IMR-90 (cell line): ENCODE results near the gene KAT6B. TPM values are rescaled to one million over a fixed set of nuclear protein-coding genes. Genes with fewer than 3 reads are reported as not detected.

ENCODE experiments used
- ATAC-seq: fragments of 200-7000 bp; cut with Tn5 transposase; 2 replicates; pipeline ENCODE4 v1.9.1; 2020; ENCODE audit warnings: low read depth, mild to moderate bottlenecking, moderate library complexity
- BruUV-seq: library from RNA; stranded (reverse); fragments of 400-500 nt; replicated peaks from 2 replicates; lab custom pipeline; 2021; lab: Mats Ljungman, UMichigan
- CTCF ChIA-PET: fragments of 300-600 bp; formaldehyde crosslinking; extraction: SDS; loops from one replicate; lab custom pipeline; 2021; ENCODE audit warnings: antibody characterized with exemption; lab: Yijun Ruan, JAX
- POLR2A ChIA-PET: fragments of 300-600 bp; sonication (Branson Sonifier 250); formaldehyde crosslinking; loops from one replicate; lab custom pipeline; 2022; ENCODE audit warnings: antibody characterized with exemption; ENCODE audit not compliant: unreplicated experiment; lab: Charles Lee
- DNase-seq: peaks from one replicate; pipeline ENCODE4 v3.0.0; 2013
- H2AFZ ChIP-seq: replicated peaks from 2 replicates; pipeline ENCODE3; 2013; ENCODE audit warnings: low read length, mild to moderate bottlenecking; ENCODE audit not compliant: poor library complexity
- H2AK5ac ChIP-seq: 2 replicates; pipeline ENCODE4 v1.6.1; 2013; ENCODE audit warnings: low read depth, low read length, inconsistent platforms
- H2AK9ac ChIP-seq: replicated peaks from 2 replicates; pipeline ENCODE3; 2013; ENCODE audit warnings: mild to moderate bottlenecking, low read depth, low read length, moderate library complexity; ENCODE audit not compliant: poor library complexity
- H2BK120ac ChIP-seq: 2 replicates; pipeline ENCODE4 v1.6.1; 2013; ENCODE audit warnings: low read depth, low read length, inconsistent platforms
- H2BK15ac ChIP-seq: 3 replicates; pipeline ENCODE4 v1.6.1; 2013; ENCODE audit warnings: low read depth, low read length, inconsistent platforms
- H2BK20ac ChIP-seq: 2 replicates; pipeline ENCODE4 v1.6.1; 2013; ENCODE audit warnings: low read depth, mild to moderate bottlenecking, inconsistent platforms, low read length, moderate library complexity
- H2BK5ac ChIP-seq: 2 replicates; pipeline ENCODE4 v1.6.1; 2013; ENCODE audit warnings: mild to moderate bottlenecking, low read depth, low read length, inconsistent platforms; ENCODE audit not compliant: poor library complexity, severe bottlenecking
- H3K14ac ChIP-seq: replicated peaks from 2 replicates; pipeline ENCODE4 v1.6.1; 2013; ENCODE audit warnings: low read depth, low read length, inconsistent platforms
- H3K18ac ChIP-seq: 2 replicates; pipeline ENCODE4 v1.6.1; 2013; ENCODE audit warnings: low read depth, low read length, control low read depth
- H3K23ac ChIP-seq: 2 replicates; pipeline ENCODE4 v1.6.1; 2013; ENCODE audit warnings: low read depth, low read length, inconsistent platforms
- H3K27ac ChIP-seq: 2 replicates; pipeline ENCODE4 v1.5.1; 2013; ENCODE audit warnings: mild to moderate bottlenecking, control low read depth, low read length; ENCODE audit not compliant: insufficient read depth
- H3K27me3 ChIP-seq: 2 replicates; pipeline ENCODE4 v1.6.1; 2013; ENCODE audit warnings: low read length; ENCODE audit not compliant: control insufficient read depth, insufficient read depth
- H3K36me3 ChIP-seq: 2 replicates; pipeline ENCODE4 v1.6.1; 2013; ENCODE audit warnings: low read length, mixed read lengths; ENCODE audit not compliant: control insufficient read depth, insufficient read depth
- H3K4ac ChIP-seq: 2 replicates; pipeline ENCODE4 v1.6.1; 2013; ENCODE audit warnings: low read depth, low read length, inconsistent platforms
- H3K4me1 ChIP-seq: 2 replicates; pipeline ENCODE4 v1.6.1; 2013; ENCODE audit warnings: low read length, mixed read lengths; ENCODE audit not compliant: control insufficient read depth, insufficient read depth
- H3K4me2 ChIP-seq: 2 replicates; pipeline ENCODE4 v1.6.1; 2013; ENCODE audit warnings: low read depth, mild to moderate bottlenecking, control low read depth, low read length, moderate library complexity
- H3K4me3 ChIP-seq: 2 replicates; pipeline ENCODE4 v1.5.1; 2013; ENCODE audit warnings: low read depth, mild to moderate bottlenecking, control low read depth, low read length, moderate library complexity; ENCODE audit not compliant: insufficient read depth
- H3K56ac ChIP-seq: 2 replicates; pipeline ENCODE4 v1.6.1; 2013; ENCODE audit warnings: low read length, inconsistent platforms; ENCODE audit not compliant: insufficient read depth; ENCODE audit errors: extremely low read depth
- H3K79me1 ChIP-seq, 2 experiments: 2 replicates each; pipeline ENCODE4 v1.6.1; 2013; ENCODE audit warnings: low read length in 2 of 2, inconsistent platforms in 1 of 2, low read depth in 1 of 2
- H3K9ac ChIP-seq: 2 replicates; pipeline ENCODE4 v1.6.1; 2013; ENCODE audit warnings: low read depth, low read length, control low read depth
- H3K9me1 ChIP-seq: 2 replicates; pipeline ENCODE4 v1.6.1; 2013; ENCODE audit warnings: low read length, inconsistent platforms; ENCODE audit not compliant: insufficient read depth
- H3K9me3 ChIP-seq: 2 replicates; pipeline ENCODE4 v1.6.1; 2013; ENCODE audit warnings: low read length; ENCODE audit not compliant: control insufficient read depth, insufficient read depth
- H4K20me1 ChIP-seq: 2 replicates; pipeline ENCODE4 v1.6.1; 2013; ENCODE audit warnings: low read length, inconsistent platforms; ENCODE audit not compliant: insufficient read depth
- H4K5ac ChIP-seq: 2 replicates; pipeline ENCODE4 v1.6.1; 2013; ENCODE audit warnings: mild to moderate bottlenecking, low read depth, low read length, control low read depth
- H4K8ac ChIP-seq, 2 experiments: 2 replicates each; pipeline ENCODE4 v1.6.1; 2013; ENCODE audit warnings: low read depth in 2 of 2, low read length in 2 of 2, control low read depth in 1 of 2, inconsistent platforms in 1 of 2
- H4K91ac ChIP-seq: 2 replicates; pipeline ENCODE4 v1.6.1; 2013; ENCODE audit warnings: low read depth, low read length, inconsistent platforms; ENCODE audit not compliant: insufficient read depth
- BHLHE40 ChIP-seq: fragments of 150-350 bp; IDR thresholded peaks from 2 replicates; pipeline ENCODE4 v1.6.1; 2016; ENCODE audit warnings: mild to moderate bottlenecking, low read depth, low read length
- CEBPB ChIP-seq: IDR thresholded peaks from 2 replicates; pipeline ENCODE4 v1.6.1; 2012; ENCODE audit warnings: low read depth, low read length, improper control_type of control experiment
- CHD1 ChIP-seq: IDR thresholded peaks from 2 replicates; pipeline ENCODE4 v1.6.1; 2012; ENCODE audit warnings: low read depth, low read length, improper control_type of control experiment
- ELK1 ChIP-seq: fragments of 150-350 bp; IDR thresholded peaks from 2 replicates; pipeline ENCODE4 v1.6.1; 2016; ENCODE audit warnings: low read depth, mild to moderate bottlenecking, low read length, moderate library complexity, borderline replicate concordance
- FOS ChIP-seq: fragments of 150-350 bp; IDR thresholded peaks from 2 replicates; pipeline ENCODE4 v1.6.1; 2016; ENCODE audit warnings: low read depth, low read length
- MAFK ChIP-seq: IDR thresholded peaks from 2 replicates; pipeline ENCODE4 v1.6.1; 2012; ENCODE audit warnings: low read depth, low read length, improper control_type of control experiment
- MAZ ChIP-seq: IDR thresholded peaks from 2 replicates; pipeline ENCODE4 v1.6.1; 2012; ENCODE audit warnings: low read depth, mild to moderate bottlenecking, low read length, improper control_type of control experiment, moderate library complexity, borderline replicate concordance
- MXI1 ChIP-seq: IDR thresholded peaks from 2 replicates; pipeline ENCODE4 v1.6.1; 2012; ENCODE audit warnings: low read depth, mild to moderate bottlenecking, low read length, moderate library complexity, borderline replicate concordance
- NFE2L2 ChIP-seq: fragments of 150-350 bp; IDR thresholded peaks from 2 replicates; pipeline ENCODE4 v1.6.1; 2016; ENCODE audit warnings: low read depth, mild to moderate bottlenecking, low read length
- POLR2A ChIP-seq: IDR thresholded peaks from 2 replicates; pipeline ENCODE4 v1.6.1; 2012; ENCODE audit warnings: mild to moderate bottlenecking, low read depth, low read length
- RCOR1 ChIP-seq: IDR thresholded peaks from 2 replicates; pipeline ENCODE4 v1.6.1; 2012; ENCODE audit warnings: mild to moderate bottlenecking, low read length, improper control_type of control experiment; ENCODE audit not compliant: insufficient replicate concordance
- RFX5 ChIP-seq: IDR thresholded peaks from 2 replicates; pipeline ENCODE4 v1.8.0; 2012; ENCODE audit warnings: low read depth, mild to moderate bottlenecking, low read length, moderate library complexity
- SMC3 ChIP-seq: fragments of 150-350 bp; IDR thresholded peaks from 2 replicates; pipeline ENCODE4 v1.6.1; 2016; ENCODE audit warnings: low read depth, mild to moderate bottlenecking, antibody characterized with exemption, low read length, moderate library complexity
- USF2 ChIP-seq: fragments of 150-350 bp; IDR thresholded peaks from 2 replicates; pipeline ENCODE4 v1.6.1; 2017; ENCODE audit warnings: mild to moderate bottlenecking, antibody characterized with exemption, low read length, low read depth
- WGBS, 2 experiments: methylation state at CpG; one replicate each; pipeline versions ENCODE4 v1.1.5 to v1.1.7; 2013; ENCODE audit warnings: missing lambda C conversion rate in 2 of 2; ENCODE audit not compliant: insufficient read length in 1 of 2; ENCODE audit errors: extremely low coverage in 2 of 2; 5-methylcytosine and 5-hydroxymethylcytosine counted together
- dilution Hi-C: fragments of 300-500 bp; cut with HindIII; formaldehyde crosslinking; loops from one replicate; pipeline ENCODE4 v1.14.3; 2018; ENCODE audit warnings: low sequenced_read_pairs; ENCODE audit not compliant: unreplicated experiment
- in situ Hi-C: fragments of 300-500 bp; cut with MboI; formaldehyde crosslinking; loops from 3 replicates; pipeline ENCODE4 v1.14.3; 2019; ENCODE audit warnings: low sequenced_read_pairs, inconsistent platforms, mixed read lengths
- intact Hi-C: fragments of 100-400 bp; cut with micrococcal nuclease; formaldehyde crosslinking; loops from 2 replicates; pipeline ENCODE4 v1.10.0; 2022
- polyA plus RNA-seq, 3 experiments: library from polyadenylated mRNA; depleted of rRNA; stranded (reverse); fragments of >200 nt; gene quantifications; 2 replicates each; pipeline ENCODE4 v1.2.3, GENCODE V29; 2012; ENCODE audit warnings: low replicate concordance in 1 of 3
- total RNA-seq: library from RNA; depleted of rRNA; stranded (reverse); fragments of >200 nt; gene quantifications from 2 replicates; pipeline ENCODE4 v1.2.3, GENCODE V29; 2012

Gene KAT6B
- total and polyA plus RNA-seq, 2 of the 4 experiments (the other 2 are of a cell fraction), result 8.8 to 28.1 TPM

DNA sequence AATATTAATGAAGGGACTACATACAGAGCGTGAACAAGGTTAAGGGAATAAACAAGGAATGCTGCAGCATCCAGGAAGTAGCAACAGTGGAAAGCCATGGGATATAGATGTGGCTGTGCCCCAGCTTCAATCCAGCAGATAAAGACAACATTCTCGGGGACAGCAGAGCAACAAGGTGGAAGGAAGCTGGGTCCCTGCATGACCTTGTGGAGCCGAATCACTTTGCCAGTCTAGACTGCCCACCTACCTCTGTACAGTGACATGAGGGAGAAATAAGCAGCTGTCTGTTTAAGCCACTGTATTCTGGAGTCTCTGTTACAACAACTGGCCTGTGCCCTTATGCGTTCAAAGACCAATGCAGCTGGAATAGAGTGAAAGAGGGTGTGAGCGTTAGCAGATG, 255.0 kb downstream of the KAT6B start:
- H3K9me3 ChIP-seq, result peaks cover 4% of the 10 kb centered on the region
- H3K14ac ChIP-seq, result no peak overlapping the region
- H3K4me2 ChIP-seq, result no peak overlapping the region
- no peaks in the 10 kb centered on the region for H3K79me1 ChIP-seq
- no peak overlapping the region for H3K56ac ChIP-seq
- H2BK20ac ChIP-seq, result no peak overlapping the region
- H3K23ac ChIP-seq, result no peak overlapping the region
- CTCF ChIA-PET, result no interaction called here
- ATAC-seq, result no peak
- H3K4me3 ChIP-seq, result no peak overlapping the region
- no peak overlapping the region for H2BK15ac ChIP-seq
- H2AK9ac ChIP-seq, result no peak overlapping the region
- H2BK120ac ChIP-seq, result no peak overlapping the region
- no peak overlapping the region for H4K91ac ChIP-seq
- H3K18ac ChIP-seq, result no peak overlapping the region
- in situ Hi-C loops, result no loop called here
- dilution Hi-C loops, result no loop called here
- no peak overlapping the region for H3K4ac ChIP-seq
- no peak overlapping the region for H4K8ac ChIP-seq
- no peak overlapping the region for H4K5ac ChIP-seq
- BruUV-seq, result no TSS peak
- no peak overlapping the region for H3K9ac ChIP-seq
- H3K4me1 ChIP-seq, result peaks cover 9% of the 10 kb centered on the region; the same call in 1 of the 2 replicates
- H4K20me1 ChIP-seq, result no peaks in the 10 kb centered on the region
- DNase-seq, result no peak
- TF ChIP-seq CEBPB (no peak), CHD1 (no peak), RCOR1 (no peak), RFX5 (no peak), BHLHE40 (no peak), POLR2A (no peak), NFE2L2 (no peak), FOS (no peak), MXI1 (no peak), SMC3 (no peak), ELK1 (no peak), MAZ (no peak), USF2 (no peak), MAFK (no peak)
- no peak overlapping the region for H3K27ac ChIP-seq
- 92% methylated on average over 2 of the region's 5 CpGs; no CpG with 5 or more reads in 1 of the 2 experiments for WGBS, 2 experiments
- H2BK5ac ChIP-seq, result no peak overlapping the region
- H3K36me3 ChIP-seq, result no peaks in the 10 kb centered on the region
- POLR2A ChIA-PET, result no interaction called here
- intact Hi-C loops, result no loop called here
- H3K9me1 ChIP-seq, result no peaks in the 10 kb centered on the region
- no peak overlapping the region for H2AK5ac ChIP-seq
- peaks cover 2% of the 10 kb centered on the region; the same call in 1 of the 2 replicates for H3K27me3 ChIP-seq
- H2AFZ ChIP-seq, result no peak overlapping the region
